NCI-H1436 treated with DMSO at 0.1 percent for 48 hours (cell line): ENCODE data around the gene ARFGAP1.
"Not testable (repeated sequence)": the region's sequence is repeated elsewhere in the genome, so short reads cannot be mapped to it uniquely, and the experiment has no call there.

Source experiments
- DNase-seq: peaks from one replicate; lab custom pipeline; 2025; lab: John Stamatoyannopoulos, UW

Gene ARFGAP1

GRCh38 chr20:63334356-63334755, 61.7 kb downstream of the ARFGAP1 start:
- DNase-seq, result no peak

GRCh38 chr20:63335060-63335459, 62.4 kb downstream of the ARFGAP1 start:
- DNase-seq, result not testable (repeated sequence)

GRCh38 chr20:63335711-63336110, 63.1 kb downstream of the ARFGAP1 start:
- DNase-seq, result no peak

- DNase-seq, result no peak
Measured at GRCh38 chr20:63336232-63336752, 63.7 kb downstream of the ARFGAP1 start.

- DNase-seq, result no peak
Measured at GRCh38 chr20:63337786-63338420, 65.3 kb downstream of the ARFGAP1 start.
